Erythroblast (primary cell): ENCODE data around the gene PTPRM.

Experiments
- GATA1 ChIP-seq: IDR thresholded peaks from 2 replicates; pipeline ENCODE4 v1.6.1; 2011; ENCODE audit warnings: low read depth, mild to moderate bottlenecking, control low read depth, low read length, moderate library complexity
- POLR2A ChIP-seq: IDR thresholded peaks from 2 replicates; pipeline ENCODE4 v1.6.1; 2011; ENCODE audit warnings: mild to moderate bottlenecking, low read length

- TF ChIP-seq POLR2A: no peak
- no peak for TF ChIP-seq GATA1
Observed at GRCh38 chr18:8162802-8163201, 595.7 kb downstream of the PTPRM start.
